Adipocyte (in vitro differentiated cells): ENCODE data around the gene KLHL24.
A peak's percentile ranks its signal among the peaks of the same experiment; 100 is the strongest.
"Not testable (repeated sequence)": the region's sequence is repeated elsewhere in the genome, so short reads cannot be mapped to it uniquely, and the experiment has no call there.

Experiments
- DNase-seq: peaks from one replicate; pipeline ENCODE4 v3.0.0-alpha.2; 2015; ENCODE audit warnings: low read depth
- H3K27me3 ChIP-seq: replicated peaks from 2 replicates; pipeline ENCODE4 v1.7.0; 2013; ENCODE audit warnings: mild to moderate bottlenecking, low read length, moderate library complexity; ENCODE audit not compliant: control insufficient read depth, insufficient read depth
- H3K36me3 ChIP-seq: 2 replicates; pipeline ENCODE4 v1.7.0; 2013; ENCODE audit warnings: low read length, mild to moderate bottlenecking, moderate library complexity; ENCODE audit not compliant: control insufficient read depth, insufficient read depth, severe bottlenecking
- H3K4me1 ChIP-seq: 2 replicates; pipeline ENCODE4 v1.7.0; 2013; ENCODE audit warnings: mild to moderate bottlenecking, low read length, moderate library complexity; ENCODE audit not compliant: control insufficient read depth, insufficient read depth
- H3K4me3 ChIP-seq: 2 replicates; pipeline ENCODE4 v1.7.0; 2013; ENCODE audit warnings: mild to moderate bottlenecking, low read length, moderate library complexity
- H3K9ac ChIP-seq: 2 replicates; pipeline ENCODE4 v1.7.0; 2013; ENCODE audit warnings: mild to moderate bottlenecking, low read length, moderate library complexity
- H3K9me3 ChIP-seq: 2 replicates; pipeline ENCODE4 v1.7.0; 2013; ENCODE audit warnings: mild to moderate bottlenecking, low read length, moderate library complexity; ENCODE audit not compliant: control insufficient read depth

Gene KLHL24, protein sequence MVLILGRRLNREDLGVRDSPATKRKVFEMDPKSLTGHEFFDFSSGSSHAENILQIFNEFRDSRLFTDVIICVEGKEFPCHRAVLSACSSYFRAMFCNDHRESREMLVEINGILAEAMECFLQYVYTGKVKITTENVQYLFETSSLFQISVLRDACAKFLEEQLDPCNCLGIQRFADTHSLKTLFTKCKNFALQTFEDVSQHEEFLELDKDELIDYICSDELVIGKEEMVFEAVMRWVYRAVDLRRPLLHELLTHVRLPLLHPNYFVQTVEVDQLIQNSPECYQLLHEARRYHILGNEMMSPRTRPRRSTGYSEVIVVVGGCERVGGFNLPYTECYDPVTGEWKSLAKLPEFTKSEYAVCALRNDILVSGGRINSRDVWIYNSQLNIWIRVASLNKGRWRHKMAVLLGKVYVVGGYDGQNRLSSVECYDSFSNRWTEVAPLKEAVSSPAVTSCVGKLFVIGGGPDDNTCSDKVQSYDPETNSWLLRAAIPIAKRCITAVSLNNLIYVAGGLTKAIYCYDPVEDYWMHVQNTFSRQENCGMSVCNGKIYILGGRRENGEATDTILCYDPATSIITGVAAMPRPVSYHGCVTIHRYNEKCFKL

DNA sequence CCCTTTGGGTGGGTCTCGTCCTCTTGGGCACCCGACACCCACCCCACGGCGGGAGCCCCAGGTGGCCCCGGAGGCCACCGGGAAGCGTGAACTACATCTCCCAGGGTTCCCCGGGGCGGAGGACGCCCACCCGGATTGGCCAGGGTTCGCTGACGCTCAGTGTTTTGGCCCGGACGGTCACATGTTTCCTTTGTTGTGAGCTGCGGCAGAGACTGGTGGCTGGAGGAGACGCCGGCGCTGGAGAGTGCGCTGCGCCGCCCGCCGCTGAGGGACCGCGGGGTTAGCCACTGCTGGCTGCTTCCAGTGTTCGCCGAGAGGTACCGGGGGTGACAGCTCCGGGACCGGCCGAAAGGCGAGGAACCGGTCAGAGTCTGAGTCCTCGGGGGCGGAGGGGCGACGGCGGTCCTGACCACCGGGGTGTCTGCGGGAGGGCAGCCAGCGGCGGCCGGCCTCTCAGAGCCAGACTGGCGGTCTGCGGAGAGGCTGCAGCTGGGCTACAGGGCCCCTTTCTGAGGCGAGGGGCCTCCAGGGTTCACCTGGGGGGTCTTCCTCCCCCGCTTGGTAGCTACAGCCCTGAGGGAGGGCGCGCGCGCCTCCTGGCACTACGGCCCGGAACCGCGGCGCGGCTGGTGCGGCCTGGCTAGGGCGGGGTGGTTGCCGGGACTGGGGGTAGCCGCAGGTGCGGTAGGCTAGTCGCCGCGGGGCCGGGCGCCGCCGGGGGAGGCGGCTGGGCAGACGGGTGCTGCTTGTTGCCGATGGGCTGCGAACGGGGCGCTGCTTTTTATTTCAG, at the start of gene KLHL24:
Gene KLHL24, plus strand, starts transcription at position 193 of the 790 bp plus-strand sequence. CDS start 14,734 bp downstream, outside the sequence.
- H3K4me3 ChIP-seq = peak within 1 kb of the TSS; percentile 96
- peak; percentile 98 for DNase-seq
- peak within 1 kb of the TSS; percentile 94 for H3K9ac ChIP-seq
- no peaks in the 10 kb centered on the region for H3K9me3 ChIP-seq
- no peaks in the 10 kb centered on the region for H3K27me3 ChIP-seq
- H3K36me3 ChIP-seq = no peaks in the 10 kb centered on the region
- H3K4me1 ChIP-seq = peaks cover 9% of the 10 kb centered on the region

DNA sequence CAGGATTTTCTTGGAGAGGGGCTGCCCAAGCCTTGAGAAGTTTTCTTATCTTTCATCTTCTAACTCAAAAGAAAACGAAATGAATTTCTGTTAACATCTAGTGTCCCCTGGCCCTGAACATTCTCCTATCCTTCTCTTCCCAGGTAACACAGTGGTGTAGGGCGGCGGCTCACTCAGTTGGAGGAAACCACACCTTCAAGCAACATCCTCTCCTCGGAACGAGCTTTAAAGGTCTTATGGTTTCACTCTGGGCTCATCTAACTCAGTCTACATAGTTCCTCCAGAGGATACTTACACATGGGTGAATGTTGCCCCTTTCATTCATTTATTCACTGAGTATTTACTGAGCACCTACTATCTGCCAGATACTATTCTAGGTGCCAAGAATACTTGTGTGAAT, 48.9 kb upstream of the KLHL24 start:
- Histone ChIP-seq H3K9ac (no peak overlapping the region), H3K4me3 (no peak overlapping the region), H3K9me3 (no peaks in the 10 kb centered on the region), H3K27me3 (peaks cover 11% of the 10 kb centered on the region), H3K4me1 (peaks cover 13% of the 10 kb centered on the region), H3K36me3 (no peaks in the 10 kb centered on the region)
- no peak for DNase-seq

DNA sequence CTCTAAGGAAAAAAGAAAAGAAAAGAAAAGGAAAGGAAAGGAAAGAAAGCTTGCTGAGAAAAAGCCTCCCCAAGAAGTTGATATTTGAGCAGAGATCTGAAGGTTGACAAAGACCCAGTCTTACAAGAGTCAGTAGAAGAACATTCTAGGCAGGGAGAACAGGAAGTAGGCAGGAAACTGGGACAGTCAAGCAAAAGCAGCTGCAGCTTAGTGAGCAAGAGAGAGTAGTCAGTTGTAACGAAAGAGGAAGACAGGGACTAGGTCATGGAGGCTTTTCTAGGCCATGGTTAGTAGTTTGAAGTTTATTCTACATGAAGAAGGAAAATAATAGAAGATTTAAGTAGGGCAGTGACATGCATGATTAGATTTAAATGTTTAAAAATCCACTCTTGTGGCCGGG, 48.1 kb upstream of the KLHL24 start:
- H3K9me3 ChIP-seq = no peaks in the 10 kb centered on the region
- H3K27me3 ChIP-seq = peaks cover 11% of the 10 kb centered on the region
- no peaks in the 10 kb centered on the region for H3K36me3 ChIP-seq
- H3K4me3 ChIP-seq = no peak overlapping the region
- H3K9ac ChIP-seq = no peak overlapping the region
- H3K4me1 ChIP-seq = peaks cover 13% of the 10 kb centered on the region
- peak; percentile 1 for DNase-seq

DNA sequence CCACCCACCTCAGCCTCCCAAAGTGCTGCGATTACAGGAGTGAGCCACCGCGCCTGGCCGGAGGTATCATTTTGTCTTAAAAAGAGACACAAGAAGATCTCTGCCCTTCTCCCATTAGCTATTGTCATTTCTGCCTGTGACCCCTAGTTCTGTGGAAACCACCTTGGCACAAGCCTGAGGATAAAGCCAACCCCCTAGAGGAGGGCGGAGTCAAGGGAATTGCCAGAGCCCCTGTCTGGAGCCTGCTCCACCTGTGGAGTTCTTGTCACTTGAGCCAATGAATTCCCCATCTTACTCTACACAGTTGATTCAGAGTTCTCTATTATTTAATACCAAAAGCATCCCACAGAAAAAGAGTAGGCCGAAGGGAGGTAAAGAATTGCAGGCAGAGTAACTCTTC, 45.0 kb upstream of the KLHL24 start:
- DNase-seq = no peak
- Histone ChIP-seq H3K36me3 (no peaks in the 10 kb centered on the region), H3K4me3 (no peak overlapping the region), H3K9me3 (no peaks in the 10 kb centered on the region), H3K27me3 (peaks cover 11% of the 10 kb centered on the region), H3K9ac (no peak overlapping the region), H3K4me1 (no peaks in the 10 kb centered on the region)

DNA sequence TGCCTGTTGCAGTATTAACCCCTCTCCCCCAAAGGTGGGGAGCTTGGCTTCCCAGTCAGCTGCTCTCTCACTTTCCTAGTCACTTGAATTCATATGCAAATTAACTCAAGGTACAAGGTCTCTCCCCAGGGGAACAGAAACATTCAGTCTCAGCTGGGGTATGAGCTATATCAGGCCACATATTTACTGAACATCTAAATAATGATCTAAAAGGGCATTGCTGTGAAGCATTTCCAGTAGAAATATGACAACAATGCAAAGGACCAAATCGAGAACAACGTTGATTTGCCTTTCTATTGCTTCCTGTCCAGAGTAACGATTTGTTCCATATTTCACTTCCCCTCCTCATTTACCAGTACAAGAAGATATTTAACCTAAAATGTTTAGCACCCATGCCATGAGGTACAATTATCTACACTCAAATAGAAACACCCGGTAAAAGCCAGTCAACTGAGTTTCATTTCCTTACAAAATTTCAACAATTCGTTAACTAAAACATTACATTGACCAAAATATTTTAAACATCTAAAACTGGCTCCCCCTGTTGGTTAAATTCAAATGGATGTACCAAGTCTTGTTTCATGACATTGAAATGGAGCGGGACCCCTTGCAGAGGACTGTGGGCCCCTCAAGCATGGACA, 43.4 kb upstream of the KLHL24 start:
- no peaks in the 10 kb centered on the region for H3K4me1 ChIP-seq
- no peaks in the 10 kb centered on the region for H3K9me3 ChIP-seq
- peak; percentile 42 for DNase-seq
- H3K4me3 ChIP-seq = no peak overlapping the region
- no peaks in the 10 kb centered on the region for H3K36me3 ChIP-seq
- H3K9ac ChIP-seq = no peak overlapping the region
- peaks cover 11% of the 10 kb centered on the region for H3K27me3 ChIP-seq

DNA sequence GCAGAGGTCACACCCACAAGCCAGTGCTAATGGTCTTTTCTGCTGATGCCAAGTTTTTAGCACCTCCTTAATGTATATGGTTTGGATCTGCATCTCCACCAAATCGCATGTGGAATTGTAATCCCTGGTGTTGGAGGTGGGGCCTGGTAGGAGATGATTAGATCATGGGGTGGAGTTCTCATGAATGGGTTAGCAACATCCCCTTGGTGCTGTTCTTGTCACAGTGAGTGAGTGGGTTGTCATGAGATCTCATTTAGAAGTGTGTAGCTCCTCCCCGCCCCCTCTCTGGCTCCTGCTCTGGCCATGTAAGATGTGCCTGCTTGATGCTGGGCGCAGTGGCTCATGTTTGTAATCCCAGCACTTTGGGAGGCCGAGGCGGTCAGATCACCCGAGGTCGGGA, 42.6 kb upstream of the KLHL24 start:
- Histone ChIP-seq H3K4me1 (no peaks in the 10 kb centered on the region), H3K9me3 (peaks cover 6% of the 10 kb centered on the region), H3K4me3 (no peak overlapping the region), H3K27me3 (peaks cover 11% of the 10 kb centered on the region), H3K36me3 (no peaks in the 10 kb centered on the region), H3K9ac (no peak overlapping the region)
- DNase-seq = no peak

DNA sequence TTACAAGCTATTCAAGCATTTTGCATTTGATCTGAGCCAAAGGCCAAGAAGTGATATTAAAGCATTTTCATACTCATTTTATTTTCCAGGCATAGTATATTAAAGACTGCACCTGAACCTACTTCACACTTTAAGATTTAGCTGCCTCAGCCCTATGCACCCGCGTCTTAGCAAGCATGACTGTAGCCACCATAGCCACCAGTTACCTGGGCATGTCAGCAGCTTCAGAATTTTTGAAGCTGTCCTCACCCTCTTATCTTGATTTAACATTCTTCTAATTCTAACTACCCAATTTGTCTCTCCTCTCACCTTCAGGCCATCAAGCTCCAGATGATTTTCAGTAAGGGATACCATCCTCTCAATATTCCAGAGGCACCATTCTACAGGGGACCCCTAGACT, 40.8 kb upstream of the KLHL24 start:
- peaks cover 16% of the 10 kb centered on the region for H3K9me3 ChIP-seq
- peaks cover 5% of the 10 kb centered on the region for H3K27me3 ChIP-seq
- H3K4me1 ChIP-seq = no peaks in the 10 kb centered on the region
- H3K4me3 ChIP-seq = no peak overlapping the region
- no peaks in the 10 kb centered on the region for H3K36me3 ChIP-seq
- DNase-seq = no peak
- no peak overlapping the region for H3K9ac ChIP-seq

DNA sequence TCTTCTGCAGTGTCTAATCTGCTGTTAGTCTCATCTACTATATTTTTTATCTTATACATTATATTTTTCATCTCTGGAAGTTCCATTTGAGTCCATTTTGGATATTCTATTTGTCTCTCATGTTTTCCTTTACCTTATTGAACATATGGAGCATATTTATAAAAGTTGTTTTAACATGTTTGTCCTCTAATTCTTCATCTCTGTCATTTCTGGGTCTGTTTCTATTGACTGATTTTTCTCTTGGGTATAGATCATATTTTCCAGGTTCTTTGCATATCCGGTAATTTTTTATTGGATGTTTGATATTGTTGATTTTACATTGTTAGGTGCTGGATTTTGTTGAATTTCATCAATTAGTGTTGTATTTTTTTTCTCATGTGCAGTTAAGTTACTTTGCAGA, 37.5 kb upstream of the KLHL24 start:
- no peaks in the 10 kb centered on the region for H3K36me3 ChIP-seq
- H3K9ac ChIP-seq = no peak overlapping the region
- H3K4me3 ChIP-seq = no peak overlapping the region
- DNase-seq = no peak
- H3K9me3 ChIP-seq = peaks cover 16% of the 10 kb centered on the region
- H3K4me1 ChIP-seq = no peaks in the 10 kb centered on the region
- H3K27me3 ChIP-seq = no peaks in the 10 kb centered on the region

DNA sequence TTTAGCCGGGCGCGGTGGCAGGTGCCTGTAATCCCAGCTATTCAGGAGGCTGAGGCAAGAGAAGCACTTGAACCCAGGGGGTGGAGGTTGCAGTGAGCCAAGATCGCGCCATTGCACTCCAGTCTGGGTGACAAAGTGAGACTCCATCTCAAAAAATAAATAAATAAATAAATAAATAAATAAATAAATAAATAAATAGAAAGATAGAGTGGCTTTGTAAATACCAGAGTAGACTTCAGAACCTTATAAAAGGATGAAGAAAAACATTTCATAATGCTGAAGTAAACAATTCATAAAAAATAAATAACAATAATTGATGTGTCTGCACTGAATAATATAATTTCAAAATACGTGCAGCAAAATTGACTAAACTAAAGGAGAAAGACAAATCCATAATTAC, 24.1 kb upstream of the KLHL24 start:
- H3K27me3 ChIP-seq, DNase-seq, H3K4me3 ChIP-seq, H3K36me3 ChIP-seq, H3K9me3 ChIP-seq, H3K9ac ChIP-seq, H3K4me1 ChIP-seq: not testable (repeated sequence)

DNA sequence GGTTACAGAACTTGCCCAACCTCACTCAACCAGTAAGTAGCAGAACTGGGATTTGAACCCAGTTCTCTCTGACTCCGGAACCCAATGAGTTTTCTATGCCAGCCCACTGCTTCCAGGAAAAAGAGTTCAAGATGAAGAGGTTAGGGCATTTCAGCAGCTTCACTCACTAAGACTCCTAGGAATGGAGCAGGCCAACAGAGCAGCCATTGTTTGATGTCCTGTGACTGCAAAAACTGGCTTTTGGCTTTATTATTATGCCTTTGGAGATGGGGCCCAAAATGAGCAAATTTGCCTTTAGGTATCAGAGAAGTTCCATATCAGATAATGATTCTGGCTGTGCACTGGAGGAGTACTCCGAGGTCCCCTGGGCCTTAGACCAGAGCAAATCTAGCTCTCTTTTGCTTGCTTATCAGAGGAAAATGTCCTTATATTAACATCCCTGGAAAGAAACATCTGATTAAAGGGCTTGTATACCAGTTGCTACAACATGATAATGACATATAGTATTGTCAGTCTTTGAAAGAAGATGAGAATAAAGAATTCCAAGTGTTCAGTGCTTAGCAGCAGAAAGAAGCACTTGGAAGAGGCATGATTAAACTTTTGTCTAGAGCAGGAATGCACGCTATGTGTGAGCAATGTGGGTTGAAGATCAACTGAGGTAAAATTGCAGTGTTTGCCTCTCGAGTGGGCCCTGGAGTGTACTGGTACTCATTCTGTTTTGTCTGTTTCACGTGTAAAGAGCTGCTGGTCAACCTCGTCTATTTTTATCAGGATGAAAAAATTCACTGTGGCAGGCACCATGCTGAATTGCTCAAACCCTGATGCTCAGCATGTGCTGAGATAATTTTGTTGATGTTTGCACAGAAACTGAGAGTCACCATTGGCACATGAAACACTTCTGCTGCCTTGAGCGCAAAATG, 21.8 kb upstream of the KLHL24 start:
- Histone ChIP-seq H3K27me3 (peaks cover 16% of the 10 kb centered on the region), H3K36me3 (no peaks in the 10 kb centered on the region), H3K4me1 (peaks cover 9% of the 10 kb centered on the region), H3K9me3 (no peaks in the 10 kb centered on the region), H3K9ac (no peak overlapping the region), H3K4me3 (no peak overlapping the region)
- no peak for DNase-seq
